ENCODE measurements around the gene RPGRIP1. TPM values are rescaled to one million over a fixed set of nuclear protein-coding genes. Genes with fewer than 3 reads are reported as not detected.

The RPGRIP1 gene
- total RNA-seq, result not detected in 2 replicates

GRCh38 chr14:21279783-21280182 lies at the start of gene RPGRIP1:
TSS of gene RPGRIP1 (plus strand) at chr14:21280083. CDS start at chr14:21287977, 7,894 bp downstream.

GRCh38 chr14:21269252-21270046 lies 10.4 kb upstream of the RPGRIP1 start, which contains the start of gene HNRNPC:
TSS of gene HNRNPC (minus strand) at chr14:21269442. CDS start at chr14:21234193, 35,249 bp downstream.

Other genes starting within 250 kb of the RPGRIP1 start
- gene TPPP2, start 249.9 kb upstream of the RPGRIP1 start, total RNA-seq, result not detected in 2 replicates
- not detected in 2 replicates for gene RNASE13, start 245.3 kb upstream of the RPGRIP1 start, total RNA-seq
- not detected in 2 replicates for gene RNASE7, start 237.7 kb upstream of the RPGRIP1 start, total RNA-seq
- not detected in 2 replicates for gene RNASE8, start 222.3 kb upstream of the RPGRIP1 start, total RNA-seq
- 36.0 and 49.3 TPM in 2 replicates for gene ARHGEF40, start 209.8 kb upstream of the RPGRIP1 start, total RNA-seq
- 4.2 and 8.4 TPM in 2 replicates for gene ZNF219, start 181.4 kb upstream of the RPGRIP1 start, total RNA-seq
- gene TMEM253, start 179.0 kb upstream of the RPGRIP1 start, total RNA-seq, result 0.13 TPM in 1 of 2 replicates, not detected in the other
- not detected in 2 replicates for gene OR5AU1, start 124.0 kb upstream of the RPGRIP1 start, total RNA-seq
- gene HNRNPC, start 10.6 kb upstream of the RPGRIP1 start, total RNA-seq, result 493 and 531 TPM in 2 replicates
- gene SUPT16H, start 103.9 kb downstream of the RPGRIP1 start, total RNA-seq, result 65.9 and 68.3 TPM in 2 replicates
- 62.2 and 69.1 TPM in 2 replicates for gene CHD8, start 176.0 kb downstream of the RPGRIP1 start, total RNA-seq
- 39.1 and 40.9 TPM in 2 replicates for gene RAB2B, start 196.9 kb downstream of the RPGRIP1 start, total RNA-seq
- 48.3 and 50.6 TPM in 2 replicates for gene TOX4, start 197.1 kb downstream of the RPGRIP1 start, total RNA-seq
- gene METTL3, start 231.3 kb downstream of the RPGRIP1 start, total RNA-seq, result 43.2 and 44.6 TPM in 2 replicates
- 5.0 and 6.0 TPM in 2 replicates for gene SALL2, start 246.3 kb downstream of the RPGRIP1 start, total RNA-seq